Body of pancreas (tissue), 4 donors: ENCODE data around the gene RFC5. TPM values are rescaled to one million over a fixed set of nuclear protein-coding genes. Genes with fewer than 3 reads are reported as not detected.

Experiments used
- ATAC-seq: fragments of 150-250 bp; one replicate; pipeline ENCODE4 v1.9.1; 2016
- DNase-seq, 4 donors: peaks; one replicate each; pipeline ENCODE4 v3.0.0-alpha.2; 2019
- H3K27ac ChIP-seq, 4 donors: fragments of 200-600 bp; sonication (generic); 1 replicate in 3 of 4; 2 replicates in 1 of 4; pipeline versions ENCODE4 v1.5.1 to v1.6.1; 2016 to 2019; ENCODE audit warnings: mild to moderate bottlenecking in 1 of 4, mixed read lengths in 1 of 4, moderate library complexity in 1 of 4
- H3K27me3 ChIP-seq, 2 donors: fragments of 200-600 bp; sonication (generic); one replicate each; pipeline ENCODE4 v1.6.0; 2016; ENCODE audit warnings: mild to moderate bottlenecking in 1 of 2
- H3K36me3 ChIP-seq, 2 donors: fragments of 200-600 bp; sonication (generic); replicated peaks in 1 of 2; 2 replicates each; pipeline ENCODE4 v1.5.1; 2016; ENCODE audit warnings: low read depth in 2 of 2; ENCODE audit not compliant: insufficient read depth in 1 of 2
- H3K4me1 ChIP-seq: fragments of 200-600 bp; sonication (generic); one replicate; pipeline ENCODE4 v1.6.0; 2016
- H3K4me3 ChIP-seq, 2 donors: fragments of 200-600 bp; sonication (generic); 1 replicate in 1 of 2; 2 replicates in 1 of 2; pipeline ENCODE4 v1.5.1; 2016 to 2019
- H3K9me3 ChIP-seq, 3 donors: fragments of 200-600 bp; sonication (generic); 1 replicate in 2 of 3; 2 replicates in 1 of 3; pipeline ENCODE4 v1.5.1; 2016
- POLR2A ChIP-seq, 3 donors: fragments of 450-650 bp; IDR thresholded peaks; one replicate each; pipeline ENCODE4 v1.6.1; 2016; ENCODE audit warnings: antibody characterized with exemption in 3 of 3, mild to moderate bottlenecking in 2 of 3
- WGBS, 2 donors: methylation state at CpG; one replicate each; pipeline ENCODE4 v1.1.5; 2017; 5-methylcytosine and 5-hydroxymethylcytosine counted together
- intact Hi-C: fragments of 100-400 bp; cut with DNase I; formaldehyde crosslinking; loops from one replicate; pipeline ENCODE4 v1.15.1; 2023
- total RNA-seq, 2 donors: library from RNA; depleted of rRNA; stranded (reverse); fragments of >200 nt; gene quantifications; one replicate each; pipeline ENCODE4 v1.1.0, GENCODE V29; 2016
- TF ChIP-seq, protein P1 (sequence below), 7 experiments: fragments of 450-650 bp in 4 of 7; fragments of 200-600 bp in 3 of 7; sonication (generic) in 3 of 7; IDR thresholded peaks; one replicate each; pipeline ENCODE4 v1.5.1; 2016 to 2019; ENCODE audit warnings: antibody characterized with exemption in 7 of 7

Gene RFC5
- total RNA-seq, 2 donors from 2014 or later = 4.6 to 6.2 TPM

GRCh38 chr12:118035190-118036041 is 18.9 kb downstream of the RFC5 start:
- 83 to 84% methylated on average over 9 of the region's 9 CpGs for WGBS, 2 donors
- intact Hi-C loops = no loop called here
- ATAC-seq (peak; percentile 27), DNase-seq (no peak)
- Histone ChIP-seq H3K4me3 (no peak overlapping the region), H3K4me1 (no peaks in the 10 kb centered on the region), H3K36me3 (peaks cover 0 to 42% of the 10 kb centered on the region in 2 donors), H3K27ac (no peak overlapping the region), H3K27me3 (no peaks in the 10 kb centered on the region), H3K9me3 (no peaks in the 10 kb centered on the region)
- TF ChIP-seq, protein P1, sequence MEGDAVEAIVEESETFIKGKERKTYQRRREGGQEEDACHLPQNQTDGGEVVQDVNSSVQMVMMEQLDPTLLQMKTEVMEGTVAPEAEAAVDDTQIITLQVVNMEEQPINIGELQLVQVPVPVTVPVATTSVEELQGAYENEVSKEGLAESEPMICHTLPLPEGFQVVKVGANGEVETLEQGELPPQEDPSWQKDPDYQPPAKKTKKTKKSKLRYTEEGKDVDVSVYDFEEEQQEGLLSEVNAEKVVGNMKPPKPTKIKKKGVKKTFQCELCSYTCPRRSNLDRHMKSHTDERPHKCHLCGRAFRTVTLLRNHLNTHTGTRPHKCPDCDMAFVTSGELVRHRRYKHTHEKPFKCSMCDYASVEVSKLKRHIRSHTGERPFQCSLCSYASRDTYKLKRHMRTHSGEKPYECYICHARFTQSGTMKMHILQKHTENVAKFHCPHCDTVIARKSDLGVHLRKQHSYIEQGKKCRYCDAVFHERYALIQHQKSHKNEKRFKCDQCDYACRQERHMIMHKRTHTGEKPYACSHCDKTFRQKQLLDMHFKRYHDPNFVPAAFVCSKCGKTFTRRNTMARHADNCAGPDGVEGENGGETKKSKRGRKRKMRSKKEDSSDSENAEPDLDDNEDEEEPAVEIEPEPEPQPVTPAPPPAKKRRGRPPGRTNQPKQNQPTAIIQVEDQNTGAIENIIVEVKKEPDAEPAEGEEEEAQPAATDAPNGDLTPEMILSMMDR (IDR thresholded peaks at IDR 0.05) = no peak
- no peak for TF ChIP-seq POLR2A (IDR thresholded peaks at IDR 0.05)

- peaks cover 0 to 38% of the 10 kb centered on the region in 2 donors for H3K36me3 ChIP-seq
- H3K27me3 ChIP-seq = no peaks in the 10 kb centered on the region
- TF ChIP-seq, protein P1 (IDR thresholded peaks at IDR 0.05) = no peak
- no peak for TF ChIP-seq POLR2A (IDR thresholded peaks at IDR 0.05)
- no peak overlapping the region for H3K4me3 ChIP-seq
- no peaks in the 10 kb centered on the region for H3K9me3 ChIP-seq
- intact Hi-C loops = no loop called here
- ATAC-seq = no peak
- WGBS, 2 donors = 89 to 94% methylated on average over 11 of the region's 11 CpGs
- H3K4me1 ChIP-seq = no peaks in the 10 kb centered on the region
- DNase-seq = no peak
- no peak overlapping the region for H3K27ac ChIP-seq
Measured at GRCh38 chr12:118036672-118037411, 20.3 kb downstream of the RFC5 start.

DNA sequence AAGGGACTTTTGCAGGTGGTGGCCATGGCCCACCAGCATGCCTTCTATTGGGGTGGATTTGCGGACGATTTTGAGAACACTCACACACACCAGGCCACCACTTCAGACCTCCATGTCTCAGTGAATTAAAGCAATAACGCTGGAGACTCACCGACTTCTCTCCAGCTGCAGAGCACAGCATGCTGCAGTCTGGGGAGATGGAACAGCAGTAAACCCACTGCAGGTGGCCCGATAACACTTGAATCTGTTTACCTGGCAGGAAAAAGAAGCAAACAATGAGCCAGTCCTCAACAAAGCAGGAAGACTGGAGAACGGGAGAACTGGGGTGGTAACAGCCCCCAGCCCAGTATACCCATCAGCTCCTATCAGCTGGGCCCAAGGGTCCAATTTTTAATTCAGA is 21.6 kb downstream of the RFC5 start:
- ATAC-seq (no peak), DNase-seq (no peak)
- Histone ChIP-seq H3K4me3 (no peak overlapping the region), H3K36me3 (peaks cover 0 to 35% of the 10 kb centered on the region in 2 donors), H3K4me1 (no peaks in the 10 kb centered on the region), H3K27ac (no peak overlapping the region), H3K9me3 (no peaks in the 10 kb centered on the region), H3K27me3 (no peaks in the 10 kb centered on the region)
- no peak for TF ChIP-seq POLR2A (IDR thresholded peaks at IDR 0.05)
- WGBS, 2 donors = 64% methylated on average over 6 of the region's 6 CpGs
- intact Hi-C loops = no loop called here

GRCh38 chr12:118042091-118042490 is 25.6 kb downstream of the RFC5 start:
- DNase-seq (no peak), ATAC-seq (no peak)
- no peak overlapping the region for H3K27ac ChIP-seq
- 96 to 97% methylated on average over 4 of the region's 4 CpGs for WGBS, 2 donors
- H3K9me3 ChIP-seq = no peaks in the 10 kb centered on the region
- no peak for TF ChIP-seq POLR2A (IDR thresholded peaks at IDR 0.05)
- TF ChIP-seq, protein P1 (IDR thresholded peaks at IDR 0.05) = no peak
- no peak overlapping the region for H3K4me3 ChIP-seq
- H3K36me3 ChIP-seq = peaks cover 0 to 7% of the 10 kb centered on the region in 2 donors
- intact Hi-C loops = loop anchor here (10.0 kb wide), 1 partner anchor 167 kb away; no protein-coding TSS in a partner anchor
- H3K4me1 ChIP-seq = no peaks in the 10 kb centered on the region
- no peaks in the 10 kb centered on the region for H3K27me3 ChIP-seq

DNA sequence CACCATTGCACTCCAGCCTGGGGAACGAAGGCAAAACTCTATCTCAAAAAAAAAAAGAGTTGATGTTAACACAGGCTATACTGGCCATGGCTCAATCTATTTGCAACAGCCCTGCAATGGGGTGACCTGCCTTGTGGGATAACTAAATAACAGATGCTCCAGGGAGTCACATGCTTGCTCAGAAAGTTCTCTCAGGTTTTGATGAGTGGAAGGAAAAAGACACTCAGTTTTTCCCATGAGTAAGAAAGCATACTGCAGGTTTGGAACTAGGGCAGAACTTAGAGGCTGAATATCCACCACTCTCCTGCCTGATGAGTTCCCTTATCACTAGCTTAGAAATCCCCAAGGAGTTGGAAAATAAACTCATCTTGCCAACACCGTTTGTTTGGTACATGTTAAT is 27.6 kb downstream of the RFC5 start:
- intact Hi-C loops = loop anchor here (10.0 kb wide), 1 partner anchor 169 kb away; no protein-coding TSS in a partner anchor
- H3K27me3 ChIP-seq = no peaks in the 10 kb centered on the region
- no peak overlapping the region for H3K27ac ChIP-seq
- H3K9me3 ChIP-seq = no peaks in the 10 kb centered on the region
- TF ChIP-seq, protein P1 (IDR thresholded peaks at IDR 0.05) = no peak
- no peak for TF ChIP-seq POLR2A (IDR thresholded peaks at IDR 0.05)
- 69 to 84% methylated on average over 2 of the region's 2 CpGs for WGBS, 2 donors
- H3K36me3 ChIP-seq = peaks cover 0 to 7% of the 10 kb centered on the region in 2 donors
- DNase-seq (no peak), ATAC-seq (no peak)
- H3K4me1 ChIP-seq = no peaks in the 10 kb centered on the region
- H3K4me3 ChIP-seq = no peak overlapping the region
